Gastroesophageal sphincter (tissue), 3 donors: ENCODE results near the gene TNIP1.

Experiments used
- CTCF ChIP-seq, 4 experiments: fragments of 200-600 bp in 2 of 4; fragments of 450-650 bp in 2 of 4; sonication (generic) in 1 of 4; IDR thresholded peaks; one replicate each; pipeline ENCODE4 v1.5.1; 2017 to 2019; ENCODE audit warnings: antibody characterized with exemption in 4 of 4, mild to moderate bottlenecking in 2 of 4, moderate library complexity in 2 of 4
- POLR2AphosphoS5 ChIP-seq: sonication (generic); formaldehyde crosslinking; IDR thresholded peaks from one replicate; pipeline ENCODE4 v1.6.1; 2017; ENCODE audit warnings: antibody characterized with exemption

GRCh38 chr5:151058891-151059489 is 21.8 kb downstream of the TNIP1 start:
- TF ChIP-seq CTCF (IDR thresholded peaks at IDR 0.05) (no peak), POLR2AphosphoS5 (no peak)
